ENCODE results near the gene KCNQ2. TPM values are rescaled to one million over a fixed set of nuclear protein-coding genes. Genes with fewer than 3 reads are reported as not detected.

The KCNQ2 gene
- total RNA-seq, 1 donor: not detected

DNA sequence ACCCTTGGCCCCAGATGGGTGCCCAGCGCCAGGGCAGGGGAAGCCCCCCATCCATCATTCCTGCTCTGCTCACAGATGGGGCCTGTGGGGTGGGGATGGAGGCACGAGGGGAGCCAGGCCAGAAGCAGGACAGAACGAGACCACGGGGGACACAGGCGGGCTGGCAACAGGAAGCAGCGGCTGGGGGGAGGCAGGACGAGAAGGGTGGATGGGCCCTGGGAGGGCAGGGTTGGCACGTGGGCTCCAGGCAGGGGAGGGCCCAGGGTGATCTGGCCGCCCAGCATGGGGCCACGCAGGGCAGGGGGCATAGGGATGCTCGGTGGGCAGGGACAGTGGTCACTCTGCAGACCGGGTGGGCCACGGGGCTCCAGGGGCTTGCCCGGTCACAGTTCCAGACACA is 41.6 kb downstream of the KCNQ2 start:
- H3K4me3 ChIP-seq (ENCODE audit: low read depth, low read length): no peak overlapping the region
- DNase-seq (ENCODE audit: low read depth): no peak
- TF ChIP-seq, protein P1, sequence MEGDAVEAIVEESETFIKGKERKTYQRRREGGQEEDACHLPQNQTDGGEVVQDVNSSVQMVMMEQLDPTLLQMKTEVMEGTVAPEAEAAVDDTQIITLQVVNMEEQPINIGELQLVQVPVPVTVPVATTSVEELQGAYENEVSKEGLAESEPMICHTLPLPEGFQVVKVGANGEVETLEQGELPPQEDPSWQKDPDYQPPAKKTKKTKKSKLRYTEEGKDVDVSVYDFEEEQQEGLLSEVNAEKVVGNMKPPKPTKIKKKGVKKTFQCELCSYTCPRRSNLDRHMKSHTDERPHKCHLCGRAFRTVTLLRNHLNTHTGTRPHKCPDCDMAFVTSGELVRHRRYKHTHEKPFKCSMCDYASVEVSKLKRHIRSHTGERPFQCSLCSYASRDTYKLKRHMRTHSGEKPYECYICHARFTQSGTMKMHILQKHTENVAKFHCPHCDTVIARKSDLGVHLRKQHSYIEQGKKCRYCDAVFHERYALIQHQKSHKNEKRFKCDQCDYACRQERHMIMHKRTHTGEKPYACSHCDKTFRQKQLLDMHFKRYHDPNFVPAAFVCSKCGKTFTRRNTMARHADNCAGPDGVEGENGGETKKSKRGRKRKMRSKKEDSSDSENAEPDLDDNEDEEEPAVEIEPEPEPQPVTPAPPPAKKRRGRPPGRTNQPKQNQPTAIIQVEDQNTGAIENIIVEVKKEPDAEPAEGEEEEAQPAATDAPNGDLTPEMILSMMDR (IDR thresholded peaks at IDR 0.05; ENCODE audit: insufficient read depth, low read depth, low read length): no peak

DNA sequence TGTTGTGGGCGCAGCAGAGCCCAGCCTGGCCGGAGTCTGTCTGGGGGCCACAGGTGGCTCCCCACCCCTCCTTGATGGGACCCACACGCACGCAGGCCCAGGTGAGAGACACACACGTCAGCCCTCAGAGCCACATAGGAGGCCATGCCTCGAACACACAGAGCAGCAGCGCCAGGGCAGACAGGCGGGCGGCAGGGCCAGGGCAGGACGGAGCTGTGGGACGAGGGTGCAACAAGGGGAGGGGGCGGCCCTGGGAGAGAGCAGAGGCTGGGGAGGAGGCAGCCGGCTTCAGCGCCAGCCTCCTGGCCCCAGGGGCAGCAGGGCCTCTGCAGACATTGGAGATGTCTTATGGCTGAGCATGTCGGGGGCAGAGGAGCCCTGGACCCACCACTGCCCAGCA is 42.5 kb downstream of the KCNQ2 start:
- no peak overlapping the region for H3K4me3 ChIP-seq (ENCODE audit: low read depth, low read length)
- TF ChIP-seq, protein P1 (IDR thresholded peaks at IDR 0.05; ENCODE audit: insufficient read depth, low read depth, low read length): no peak
- DNase-seq (ENCODE audit: low read depth): no peak

DNA sequence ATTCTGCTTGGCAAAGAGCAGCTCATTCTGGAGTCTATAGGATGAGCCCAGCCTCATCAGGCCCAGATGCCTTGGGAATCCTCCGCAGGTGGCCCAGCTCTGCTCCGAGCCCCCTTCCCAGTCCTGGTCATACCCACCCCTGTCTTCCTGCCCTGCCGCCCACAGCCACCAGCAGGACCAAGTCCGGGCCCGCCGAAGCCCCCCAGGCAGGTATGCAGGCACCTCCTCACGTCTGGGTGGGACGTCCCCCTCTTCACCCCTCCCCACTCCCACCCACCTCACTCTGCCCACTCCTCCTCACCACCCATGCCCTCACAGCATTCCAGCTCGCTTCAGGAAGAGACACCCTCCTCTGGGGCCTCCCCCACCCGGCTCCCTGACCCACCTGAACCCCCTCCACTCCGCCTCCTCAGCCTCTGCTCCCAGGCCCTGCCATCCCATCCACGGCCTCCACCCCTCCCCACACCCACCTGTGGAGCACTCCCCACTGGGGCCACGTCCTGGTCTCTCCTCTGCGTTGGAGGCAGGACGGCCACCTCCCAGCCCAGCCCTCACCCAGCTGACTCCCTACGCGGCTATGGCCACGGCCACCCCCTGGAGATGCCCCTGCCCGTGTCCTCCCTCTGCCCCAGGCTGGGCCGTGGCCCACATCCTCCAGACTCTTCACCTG is 43.4 kb downstream of the KCNQ2 start:
- DNase-seq (ENCODE audit: low read depth): no peak
- TF ChIP-seq, protein P1 (IDR thresholded peaks at IDR 0.05; ENCODE audit: insufficient read depth, low read depth, low read length): no peak

DNA sequence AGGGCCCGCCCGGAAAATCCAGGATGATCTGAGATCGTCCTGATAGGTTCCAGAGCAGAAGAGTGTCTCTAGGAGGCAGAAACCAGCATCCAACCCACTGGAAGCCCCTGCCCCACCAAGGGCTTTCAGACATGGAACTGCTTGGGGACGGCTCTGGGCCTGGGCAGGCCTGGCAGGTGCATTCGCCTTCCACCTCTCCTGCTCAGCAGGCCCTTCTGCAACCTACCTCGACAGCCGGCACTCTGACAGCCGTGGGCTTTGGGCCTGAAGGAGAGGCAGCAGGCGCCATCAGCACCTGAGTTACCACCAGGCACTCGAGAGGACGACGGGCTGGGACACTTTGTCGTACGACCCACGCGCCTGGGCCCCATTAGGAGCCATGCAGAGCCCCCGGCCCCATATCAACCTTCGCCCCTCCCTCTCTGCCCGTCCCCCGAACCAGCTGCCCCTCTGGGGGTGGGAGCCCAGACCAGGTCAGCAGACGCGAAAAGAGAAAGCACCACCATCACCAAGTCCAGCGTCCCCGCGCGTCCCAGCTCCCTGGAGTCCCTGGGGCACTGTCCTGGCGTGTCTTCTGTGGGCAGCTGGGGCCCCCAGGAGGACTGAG is 44.6 kb downstream of the KCNQ2 start:
- TF ChIP-seq, protein P1 (IDR thresholded peaks at IDR 0.05; ENCODE audit: insufficient read depth, low read depth, low read length): no peak

More for the DNA sequence above, 43.4 kb downstream of the KCNQ2 start:
- H3K4me3 ChIP-seq (ENCODE audit: low read depth, low read length): no peak overlapping the region

DNA sequence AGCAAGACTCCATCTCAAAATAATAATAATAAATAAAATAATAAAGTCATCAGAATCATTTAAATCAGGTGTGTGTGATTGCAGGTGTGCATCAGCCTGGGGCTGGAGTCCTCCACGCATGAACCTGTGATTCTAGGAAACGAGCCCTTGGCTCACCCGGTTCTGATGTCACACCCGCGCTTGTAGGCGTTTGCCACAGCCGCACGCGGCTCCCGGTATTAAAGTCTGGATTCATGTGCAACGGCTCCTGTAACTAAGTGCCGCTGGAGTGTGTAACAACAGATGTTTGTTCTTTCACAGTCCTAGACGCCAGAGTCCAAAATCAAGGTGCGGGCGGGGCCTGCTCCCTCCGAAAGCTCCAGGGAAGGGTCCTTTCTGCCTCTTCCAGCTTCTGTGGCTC is 45.2 kb downstream of the KCNQ2 start:
- TF ChIP-seq, protein P1 (IDR thresholded peaks at IDR 0.05; ENCODE audit: insufficient read depth, low read depth, low read length): no peak
- no peak overlapping the region for H3K4me3 ChIP-seq (ENCODE audit: low read depth, low read length)
- DNase-seq (ENCODE audit: low read depth): no peak

More for the DNA sequence above, 44.6 kb downstream of the KCNQ2 start:
- no peak for DNase-seq (ENCODE audit: low read depth)
- H3K4me3 ChIP-seq (ENCODE audit: low read depth, low read length): no peak overlapping the region

DNA sequence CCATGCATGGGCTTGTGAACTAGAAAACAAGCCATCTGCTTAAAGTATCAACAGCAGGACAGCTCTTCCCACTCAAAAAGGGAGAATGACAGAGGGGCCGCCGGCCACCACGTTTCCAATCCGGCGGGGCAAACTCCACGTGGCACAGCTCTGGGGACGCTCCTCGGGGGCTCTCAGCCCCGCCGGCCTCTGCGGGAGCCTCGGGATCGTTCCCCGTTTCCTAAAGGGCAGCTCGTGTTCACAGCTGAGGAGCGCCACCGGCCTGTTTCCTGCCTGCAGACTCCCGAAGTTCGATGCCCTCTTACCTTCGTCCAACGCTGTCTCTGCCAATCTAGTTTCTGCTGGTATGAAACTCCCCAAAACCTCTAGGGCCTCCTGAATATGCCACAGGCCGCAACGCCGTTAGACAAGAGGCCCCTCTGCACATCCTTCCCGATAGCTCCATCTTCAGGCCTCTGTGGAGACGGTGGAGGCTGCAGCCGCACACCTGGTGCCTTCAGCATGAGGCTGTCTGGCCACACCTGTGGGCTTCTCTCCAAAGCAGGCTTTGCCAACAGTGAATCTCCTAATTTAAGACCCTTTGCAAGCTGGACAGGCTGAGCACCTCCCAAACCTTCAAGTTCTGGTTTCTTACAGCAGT is 46.5 kb downstream of the KCNQ2 start:
- TF ChIP-seq, protein P1 (IDR thresholded peaks at IDR 0.05; ENCODE audit: insufficient read depth, low read depth, low read length): no peak
- no peak overlapping the region for H3K4me3 ChIP-seq (ENCODE audit: low read depth, low read length)
- DNase-seq (ENCODE audit: low read depth): no peak
